ENCODE results near the gene AHCTF1.

AHCTF1 gene

GRCh38 chr1:246790364-246790763, 141.4 kb downstream of the AHCTF1 start:
- no peaks in the 10 kb centered on the region for H4K20me1 ChIP-seq (ENCODE audit: insufficient read depth, low read length)
- no peaks in the 10 kb centered on the region for H3K27me3 ChIP-seq (ENCODE audit: low read depth, low read length)
- H3K9me3 ChIP-seq (ENCODE audit: insufficient read depth, low read length), result no peaks in the 10 kb centered on the region
- no peak overlapping the region for H3K4me2 ChIP-seq (ENCODE audit: low read length)
- no peak overlapping the region for H3K9ac ChIP-seq (ENCODE audit: low read length)
- TF ChIP-seq, protein P1, sequence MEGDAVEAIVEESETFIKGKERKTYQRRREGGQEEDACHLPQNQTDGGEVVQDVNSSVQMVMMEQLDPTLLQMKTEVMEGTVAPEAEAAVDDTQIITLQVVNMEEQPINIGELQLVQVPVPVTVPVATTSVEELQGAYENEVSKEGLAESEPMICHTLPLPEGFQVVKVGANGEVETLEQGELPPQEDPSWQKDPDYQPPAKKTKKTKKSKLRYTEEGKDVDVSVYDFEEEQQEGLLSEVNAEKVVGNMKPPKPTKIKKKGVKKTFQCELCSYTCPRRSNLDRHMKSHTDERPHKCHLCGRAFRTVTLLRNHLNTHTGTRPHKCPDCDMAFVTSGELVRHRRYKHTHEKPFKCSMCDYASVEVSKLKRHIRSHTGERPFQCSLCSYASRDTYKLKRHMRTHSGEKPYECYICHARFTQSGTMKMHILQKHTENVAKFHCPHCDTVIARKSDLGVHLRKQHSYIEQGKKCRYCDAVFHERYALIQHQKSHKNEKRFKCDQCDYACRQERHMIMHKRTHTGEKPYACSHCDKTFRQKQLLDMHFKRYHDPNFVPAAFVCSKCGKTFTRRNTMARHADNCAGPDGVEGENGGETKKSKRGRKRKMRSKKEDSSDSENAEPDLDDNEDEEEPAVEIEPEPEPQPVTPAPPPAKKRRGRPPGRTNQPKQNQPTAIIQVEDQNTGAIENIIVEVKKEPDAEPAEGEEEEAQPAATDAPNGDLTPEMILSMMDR (IDR thresholded peaks at IDR 0.05; ENCODE audit: low read depth, low read length), result no peak
- no peak for TF ChIP-seq EZH2phosphoT487 (IDR thresholded peaks at IDR 0.05; ENCODE audit: low read depth)
- no peak overlapping the region for H3K4me3 ChIP-seq (ENCODE audit: low read length)
- no peak overlapping the region for H3K27ac ChIP-seq (ENCODE audit: low read length)
- H3K36me3 ChIP-seq (replicated peaks; ENCODE audit: low read depth, low read length), result no peaks in the 10 kb centered on the region
- no peaks in the 10 kb centered on the region for H3K79me2 ChIP-seq (ENCODE audit: low read length)
- H3K4me1 ChIP-seq (ENCODE audit: low read length), result no peaks in the 10 kb centered on the region
- H2AFZ ChIP-seq (ENCODE audit: low read depth, low read length), result no peak overlapping the region

DNA sequence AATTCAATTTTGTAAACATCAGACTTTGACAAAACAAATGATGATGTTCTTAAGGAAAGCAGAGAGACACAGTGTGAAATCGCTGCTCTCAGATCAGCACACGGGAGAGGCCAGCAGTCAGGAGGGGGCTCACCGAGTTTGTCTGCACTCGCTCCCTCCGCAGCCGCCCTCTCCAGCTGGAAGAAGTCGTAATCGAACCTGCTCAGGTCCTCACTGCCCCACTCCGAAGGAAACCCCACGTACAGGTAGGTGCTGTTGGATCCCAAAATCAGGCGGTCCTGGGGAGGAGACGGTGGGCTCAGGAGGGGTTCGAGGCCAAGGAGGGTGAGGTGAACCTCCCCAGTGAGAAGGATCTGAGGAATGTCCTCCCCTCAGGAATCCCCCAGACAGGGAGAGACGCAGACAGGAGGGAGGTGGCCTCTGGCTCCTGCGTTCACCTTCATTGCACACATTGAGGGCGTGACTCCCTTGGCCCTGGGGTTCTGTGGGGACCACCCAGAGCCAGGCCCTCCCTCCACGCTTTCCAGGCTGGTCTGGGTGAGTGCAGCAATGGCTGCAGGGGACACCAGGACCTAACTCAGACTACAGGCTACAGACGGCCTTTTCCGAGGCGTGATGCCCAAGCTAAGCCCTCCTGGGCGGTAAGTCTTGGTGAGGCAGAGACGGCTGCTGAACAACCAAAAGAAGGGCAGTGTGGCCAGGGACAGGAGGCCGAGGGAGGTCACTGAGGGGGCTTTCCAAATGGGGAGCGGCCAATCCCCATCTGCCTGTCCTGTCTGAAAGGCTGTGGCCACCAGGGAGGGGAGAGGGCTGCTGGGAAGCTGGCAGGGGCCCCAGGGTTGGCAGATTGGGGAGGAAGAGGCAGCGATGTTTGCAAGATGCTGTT, 142.1 kb downstream of the AHCTF1 start:
- H3K4me2 ChIP-seq (ENCODE audit: low read length), result no peak overlapping the region

More for the DNA sequence above, 142.1 kb downstream of the AHCTF1 start:
- no peaks in the 10 kb centered on the region for H3K9me3 ChIP-seq (ENCODE audit: insufficient read depth, low read length)
- H3K79me2 ChIP-seq (ENCODE audit: low read length), result no peaks in the 10 kb centered on the region
- TF ChIP-seq, protein P1 (IDR thresholded peaks at IDR 0.05; ENCODE audit: low read depth, low read length), result no peak
- TF ChIP-seq EZH2phosphoT487 (IDR thresholded peaks at IDR 0.05; ENCODE audit: low read depth), result no peak
- H3K4me1 ChIP-seq (ENCODE audit: low read length), result no peaks in the 10 kb centered on the region
- H2AFZ ChIP-seq (ENCODE audit: low read depth, low read length), result no peak overlapping the region
- H3K4me3 ChIP-seq (ENCODE audit: low read length), result no peak overlapping the region
- no peaks in the 10 kb centered on the region for H4K20me1 ChIP-seq (ENCODE audit: insufficient read depth, low read length)
- no peaks in the 10 kb centered on the region for H3K36me3 ChIP-seq (replicated peaks; ENCODE audit: low read depth, low read length)
- H3K27me3 ChIP-seq (ENCODE audit: low read depth, low read length), result no peaks in the 10 kb centered on the region
- no peak overlapping the region for H3K27ac ChIP-seq (ENCODE audit: low read length)
- H3K9ac ChIP-seq (ENCODE audit: low read length), result no peak overlapping the region

Measured in OCI-LY3 (cell line).